Activated CD4-positive, alpha-beta T cell treated with anti-CD3 and anti-CD28 coated beads, Interleukin-2, amount 10 ng/mL, durations not matched to agents 7 days and 5 days (primary cell): ENCODE measurements around the gene ELF1. TPM values are rescaled to one million over a fixed set of nuclear protein-coding genes. Genes with fewer than 3 reads are reported as not detected.

Source experiments
- CTCF ChIA-PET: fragments of 350-600 bp; sonication (Branson Sonifier 250); formaldehyde crosslinking; loops from one replicate; lab custom pipeline; 2021; ENCODE audit warnings: antibody characterized with exemption; lab: Charles Lee
- POLR2A ChIA-PET: fragments of 350-600 bp; sonication (Branson Sonifier 250); formaldehyde crosslinking; loops from one replicate; lab custom pipeline; 2021; ENCODE audit warnings: antibody characterized with exemption; lab: Charles Lee
- DNase-seq: peaks from one replicate; pipeline ENCODE4 v3.0.0-alpha.2; 2020
- H3K27ac Mint-ChIP-seq: one replicate; pipeline ENCODE4 v1.8.0; 2021; ENCODE audit warnings: mild to moderate bottlenecking, moderate library complexity, mixed read lengths
- H3K27me3 Mint-ChIP-seq: one replicate; pipeline ENCODE4 v1.8.0; 2021; ENCODE audit warnings: mixed read lengths
- H3K36me3 Mint-ChIP-seq: one replicate; pipeline ENCODE4 v1.8.0; 2021; ENCODE audit warnings: low read depth, mixed read lengths
- H3K4me1 Mint-ChIP-seq: one replicate; pipeline ENCODE4 v1.8.0; 2021; ENCODE audit warnings: mixed read lengths
- H3K4me3 Mint-ChIP-seq: one replicate; pipeline ENCODE4 v1.8.0; 2021; ENCODE audit warnings: mild to moderate bottlenecking, moderate library complexity, mixed read lengths
- H3K9me3 Mint-ChIP-seq: one replicate; pipeline ENCODE4 v1.8.0; 2021; ENCODE audit warnings: mixed read lengths
- total RNA-seq, 2 experiments: library from RNA; stranded (reverse); gene quantifications; one replicate each; pipeline ENCODE4 v1.2.3, GENCODE V29; 2021

The ELF1 gene
- total RNA-seq, result 100 to 1,000 TPM; 125 to 149 TPM

DNA sequence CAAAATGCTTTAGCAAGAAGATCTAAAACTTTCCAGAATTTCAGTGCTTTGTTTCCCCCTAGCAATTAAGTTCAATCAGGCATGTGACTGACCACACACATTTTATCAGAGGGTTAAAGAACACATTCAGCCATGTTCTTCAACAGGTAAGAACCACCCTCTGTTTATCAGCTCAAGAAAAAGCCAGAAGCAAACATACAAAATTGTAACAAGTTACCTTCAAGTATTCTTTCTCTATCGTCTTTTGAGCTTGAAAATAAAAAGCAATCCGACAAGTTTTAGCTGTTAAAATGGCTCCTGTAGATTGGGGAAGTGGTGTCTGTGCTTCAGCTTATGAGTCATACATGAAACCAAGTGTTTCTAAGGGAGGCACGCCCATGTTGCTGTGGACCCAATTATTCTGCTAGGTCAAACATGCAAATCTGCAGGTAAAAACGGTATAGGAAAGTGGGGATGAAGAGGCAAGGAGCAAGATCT is at the start of gene ELF1:
Gene ELF1 (minus strand): TSS at position 306 of the 477 bp plus-strand sequence. CDS start 37,262 bp downstream, outside the sequence.
- POLR2A ChIA-PET, result interaction anchor here (0.6 to 2.4 kb wide), 4 partner anchors 14 to 356 kb away, joined by 3 to 10 read pairs (median 4); no protein-coding TSS in a partner anchor
- Mint-ChIP-seq H3K27ac (peak within 1 kb of the TSS; percentile 97), H3K27me3 (no peaks in the 10 kb centered on the region), H3K36me3 (peaks cover 23% of the 10 kb centered on the region), H3K4me3 (peak within 1 kb of the TSS; percentile 98), H3K4me1 (peaks cover 45% of the 10 kb centered on the region), H3K9me3 (no peaks in the 10 kb centered on the region)
- peak; percentile 80 for DNase-seq
- CTCF ChIA-PET, result interaction anchor here (0.7 to 2.0 kb wide), 9 partner anchors 10 to 98 kb away, joined by 3 to 9 read pairs (median 3); partner anchors contain the start of gene WBP4

DNA sequence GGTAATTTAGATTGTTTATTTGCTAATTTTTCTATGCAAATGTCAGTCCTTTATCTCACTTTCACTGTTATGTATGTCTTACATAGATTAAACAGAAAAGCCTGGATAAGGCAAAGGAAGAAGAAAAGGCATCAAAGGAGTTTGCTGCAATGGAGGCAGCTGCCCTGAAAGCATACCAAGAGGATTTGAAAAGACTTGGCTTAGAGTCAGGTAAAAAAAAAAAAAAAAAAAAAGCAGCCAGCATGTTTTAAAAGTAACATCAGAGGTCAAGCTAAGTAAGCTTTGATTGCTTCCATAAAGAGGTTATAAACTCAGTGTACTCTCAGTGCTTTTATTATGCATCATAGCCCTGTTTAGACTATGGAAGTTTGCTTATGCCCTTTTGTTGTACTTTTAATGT is 46.0 kb upstream of the ELF1 start:
- H3K27ac Mint-ChIP-seq, result no peak overlapping the region
- ChIA-PET CTCF (no interaction called here), POLR2A (no interaction called here)
- no peak for DNase-seq
- peaks cover 35% of the 10 kb centered on the region for H3K36me3 Mint-ChIP-seq
- peaks cover 29% of the 10 kb centered on the region for H3K4me1 Mint-ChIP-seq
- H3K4me3 Mint-ChIP-seq, result no peak overlapping the region
- no peaks in the 10 kb centered on the region for H3K9me3 Mint-ChIP-seq
- peaks cover 5% of the 10 kb centered on the region for H3K27me3 Mint-ChIP-seq

DNA sequence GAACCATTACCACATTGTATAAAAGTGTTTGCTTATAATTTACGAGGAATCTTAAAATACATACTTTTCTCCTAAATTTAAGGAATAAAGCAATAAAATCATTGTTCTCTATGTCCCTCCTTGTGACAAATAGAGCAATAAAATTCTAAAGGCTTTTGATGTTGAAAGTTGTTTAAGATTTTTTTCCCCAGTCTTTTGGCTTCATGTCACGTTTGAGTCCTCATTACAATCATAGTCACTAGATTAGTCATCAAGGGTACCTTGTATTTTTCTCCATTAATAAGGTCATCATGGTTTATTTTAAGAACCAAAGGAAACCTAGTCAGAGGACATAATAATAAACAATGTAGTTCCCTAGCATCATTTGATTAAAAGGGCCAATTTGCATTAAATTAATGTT is 45.4 kb upstream of the ELF1 start:
- CTCF ChIA-PET, result no interaction called here

DNA sequence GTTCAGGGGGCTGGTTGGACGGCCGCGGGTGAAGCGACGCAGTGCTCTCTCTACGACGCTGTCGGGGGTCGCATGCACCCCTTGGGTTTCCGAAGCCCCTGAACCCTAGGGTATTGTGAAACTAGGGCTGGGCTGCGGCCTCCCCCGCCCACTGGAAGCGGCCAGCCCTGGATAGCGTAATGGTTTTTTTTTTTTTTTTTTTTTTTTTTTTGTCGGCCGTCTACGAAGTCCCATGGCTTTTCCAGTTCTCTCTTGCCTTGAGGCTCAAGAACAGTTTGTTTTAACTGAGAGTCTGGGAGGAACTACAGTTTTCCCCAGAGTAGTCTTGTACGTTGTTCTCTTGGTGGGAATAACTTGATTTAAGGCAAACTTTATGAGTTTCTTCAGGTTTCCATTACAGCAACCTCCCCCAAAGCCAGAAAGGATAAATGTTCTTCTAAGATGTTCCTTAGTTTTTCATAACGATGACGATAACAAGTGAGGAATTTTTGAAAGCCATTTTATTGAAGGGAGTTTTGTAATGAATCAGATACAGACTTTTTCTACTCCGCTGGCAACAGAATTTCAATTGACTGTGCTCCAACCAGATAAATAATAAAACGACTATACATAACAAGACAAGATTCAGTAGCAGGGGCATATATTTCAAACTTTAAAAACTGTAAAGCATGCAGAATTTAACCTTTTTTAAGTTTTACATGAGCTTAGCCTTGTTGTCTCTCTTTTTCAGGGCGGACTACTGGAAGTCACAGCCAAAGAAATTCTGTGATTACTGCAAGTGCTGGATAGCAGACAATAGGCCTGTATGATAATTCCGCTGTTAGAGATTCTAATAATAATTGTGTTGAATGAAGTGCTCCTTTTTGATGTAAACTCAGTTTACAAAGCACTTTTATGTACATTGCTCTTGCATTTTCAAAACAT is 43.1 kb upstream of the ELF1 start:
- no peak for DNase-seq
- peak overlapping the region; percentile 93 for H3K4me3 Mint-ChIP-seq
- CTCF ChIA-PET, result no interaction called here
- peaks cover 53% of the 10 kb centered on the region for H3K4me1 Mint-ChIP-seq
- H3K9me3 Mint-ChIP-seq, result no peaks in the 10 kb centered on the region
- peaks cover 5% of the 10 kb centered on the region for H3K27me3 Mint-ChIP-seq
- POLR2A ChIA-PET, result no interaction called here
- peak overlapping the region; percentile 99 for H3K27ac Mint-ChIP-seq
- peaks cover 22% of the 10 kb centered on the region for H3K36me3 Mint-ChIP-seq

More for the DNA sequence above, 45.4 kb upstream of the ELF1 start:
- H3K27ac Mint-ChIP-seq, result no peak overlapping the region
- no peak overlapping the region for H3K4me3 Mint-ChIP-seq
- no peak for DNase-seq
- H3K36me3 Mint-ChIP-seq, result peaks cover 34% of the 10 kb centered on the region
- H3K27me3 Mint-ChIP-seq, result peaks cover 5% of the 10 kb centered on the region
- no peaks in the 10 kb centered on the region for H3K9me3 Mint-ChIP-seq
- POLR2A ChIA-PET, result no interaction called here
- peaks cover 33% of the 10 kb centered on the region for H3K4me1 Mint-ChIP-seq

DNA sequence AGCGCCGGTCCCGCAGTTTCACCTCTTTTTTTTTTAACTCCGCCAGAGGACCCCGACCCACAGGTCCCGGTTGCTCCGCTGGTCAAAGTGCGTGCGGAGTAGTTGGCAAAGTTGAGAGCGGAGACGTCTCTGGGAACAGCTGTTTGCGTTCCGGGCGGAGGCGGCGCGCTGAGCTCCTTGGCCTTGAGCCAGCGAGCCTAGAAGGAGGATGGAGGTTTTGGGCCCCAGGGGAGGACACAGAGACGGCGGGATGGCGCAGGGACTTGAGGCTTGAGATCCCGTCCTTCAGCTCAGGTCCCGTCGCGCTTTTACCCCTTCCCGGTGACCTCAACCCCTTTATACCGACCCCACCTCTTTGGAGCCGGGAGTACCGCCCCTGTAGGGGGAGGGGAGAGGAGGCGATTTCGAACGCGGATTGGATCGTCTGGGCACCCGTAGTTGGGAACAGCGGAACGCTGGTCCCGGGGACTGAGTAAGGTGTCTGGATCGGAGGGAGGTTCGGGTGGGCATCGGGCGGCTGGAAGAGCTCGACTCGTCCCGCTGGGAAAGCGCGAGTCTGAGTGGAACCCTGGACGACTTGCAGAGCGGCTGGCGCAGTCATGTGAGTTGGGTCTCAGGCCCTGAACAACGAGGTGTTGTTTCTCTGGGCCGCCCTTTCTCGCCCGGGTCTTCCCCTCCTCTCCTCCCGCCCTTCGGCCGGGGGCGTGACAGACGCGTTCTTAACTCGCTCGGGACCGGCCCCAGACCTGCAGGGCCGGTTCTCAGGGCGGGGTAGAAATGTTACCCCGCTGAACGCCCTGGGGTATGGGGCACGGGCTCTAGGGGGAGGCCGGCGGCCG is 42.2 kb upstream of the ELF1 start, which contains the start of gene WBP4:
Gene WBP4 (plus strand): TSS at position 435 of the 839 bp plus-strand sequence. CDS start 165 bp downstream, at position 600.
- no peaks in the 10 kb centered on the region for H3K9me3 Mint-ChIP-seq
- H3K4me3 Mint-ChIP-seq, result peak within 1 kb of the TSS; percentile 93
- peak within 1 kb of the TSS; percentile 99 for H3K27ac Mint-ChIP-seq
- POLR2A ChIA-PET, result interaction anchor here (0.6 to 0.9 kb wide), 3 partner anchors 21 to 398 kb away, joined by 3 to 12 read pairs (median 3); no protein-coding TSS in a partner anchor
- peaks cover 5% of the 10 kb centered on the region for H3K27me3 Mint-ChIP-seq
- H3K4me1 Mint-ChIP-seq, result peaks cover 60% of the 10 kb centered on the region
- H3K36me3 Mint-ChIP-seq, result peaks cover 19% of the 10 kb centered on the region
- CTCF ChIA-PET, result interaction anchor here (0.6 to 2.5 kb wide), 13 partner anchors 10 to 855 kb away, joined by 3 to 7 read pairs (median 4); partner anchors contain the start of gene ELF1
- DNase-seq, result peak; percentile 87

DNA sequence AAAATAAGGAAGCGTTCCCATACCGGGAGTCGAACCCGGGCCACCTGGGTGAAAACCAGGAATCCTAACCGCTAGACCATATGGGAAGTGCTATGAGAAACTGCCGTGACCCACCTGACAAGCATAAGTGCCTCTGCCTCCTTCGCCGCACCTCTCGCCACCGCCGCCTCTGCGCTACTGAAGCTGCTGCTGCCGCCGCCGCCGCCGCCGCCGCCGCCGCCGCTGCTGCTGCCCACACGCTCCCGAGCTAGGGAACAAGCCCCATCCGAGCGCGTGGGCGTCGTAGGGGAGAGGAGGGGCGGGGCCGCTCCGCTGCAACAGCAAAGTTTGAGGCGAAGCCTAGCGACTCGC is 41.6 kb upstream of the ELF1 start:
- ChIA-PET POLR2A (interaction anchor here (0.6 to 0.9 kb wide), 3 partner anchors 20 to 398 kb away, joined by 3 to 12 read pairs (median 3); no protein-coding TSS in a partner anchor), CTCF (interaction anchor here (0.6 to 2.5 kb wide), 13 partner anchors 9 to 854 kb away, joined by 3 to 7 read pairs (median 4); partner anchors contain the start of gene ELF1)
- H3K27ac Mint-ChIP-seq, result peak overlapping the region; percentile 99
- peak overlapping the region; percentile 93 for H3K4me3 Mint-ChIP-seq
- peaks cover 18% of the 10 kb centered on the region for H3K36me3 Mint-ChIP-seq
- H3K9me3 Mint-ChIP-seq, result no peaks in the 10 kb centered on the region
- peaks cover 65% of the 10 kb centered on the region for H3K4me1 Mint-ChIP-seq
- H3K27me3 Mint-ChIP-seq, result peaks cover 5% of the 10 kb centered on the region
- peak; percentile 78 for DNase-seq

DNA sequence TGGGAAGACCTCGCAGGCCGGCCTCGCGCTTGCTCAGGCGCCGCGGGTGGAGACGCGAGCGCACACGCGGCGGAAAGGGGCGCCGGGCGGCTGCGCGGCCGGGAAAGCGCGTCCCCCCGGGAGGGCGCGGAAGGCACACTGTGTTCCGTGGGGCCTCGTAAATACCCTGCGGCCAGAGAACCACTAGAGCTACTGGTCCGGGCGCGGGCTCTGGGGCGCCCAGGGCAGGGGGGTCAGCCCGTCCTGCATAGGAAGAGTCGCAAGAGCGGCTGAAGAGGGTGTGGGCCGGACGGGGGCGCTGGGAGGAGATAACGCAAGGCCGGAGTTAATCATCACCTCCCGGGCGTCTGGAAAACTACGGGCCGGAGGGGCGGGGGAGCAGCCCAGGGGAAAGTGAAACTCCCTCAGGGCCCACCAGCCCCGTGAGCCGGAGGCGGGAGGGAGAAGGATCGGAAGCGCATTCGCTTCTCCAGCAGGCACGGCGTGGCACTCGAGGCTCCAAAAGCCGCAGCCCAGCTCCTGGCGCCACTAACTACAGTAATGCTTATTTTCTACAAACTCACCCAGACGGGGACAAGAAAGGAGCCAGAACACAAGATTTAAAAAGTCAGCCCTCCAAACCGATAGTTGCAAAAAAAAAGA is 41.1 kb upstream of the ELF1 start:
- CTCF ChIA-PET, result interaction anchor here (0.7 to 2.5 kb wide), 10 partner anchors 8 to 854 kb away, joined by 3 to 7 read pairs (median 4); partner anchors contain the start of gene ELF1

DNA sequence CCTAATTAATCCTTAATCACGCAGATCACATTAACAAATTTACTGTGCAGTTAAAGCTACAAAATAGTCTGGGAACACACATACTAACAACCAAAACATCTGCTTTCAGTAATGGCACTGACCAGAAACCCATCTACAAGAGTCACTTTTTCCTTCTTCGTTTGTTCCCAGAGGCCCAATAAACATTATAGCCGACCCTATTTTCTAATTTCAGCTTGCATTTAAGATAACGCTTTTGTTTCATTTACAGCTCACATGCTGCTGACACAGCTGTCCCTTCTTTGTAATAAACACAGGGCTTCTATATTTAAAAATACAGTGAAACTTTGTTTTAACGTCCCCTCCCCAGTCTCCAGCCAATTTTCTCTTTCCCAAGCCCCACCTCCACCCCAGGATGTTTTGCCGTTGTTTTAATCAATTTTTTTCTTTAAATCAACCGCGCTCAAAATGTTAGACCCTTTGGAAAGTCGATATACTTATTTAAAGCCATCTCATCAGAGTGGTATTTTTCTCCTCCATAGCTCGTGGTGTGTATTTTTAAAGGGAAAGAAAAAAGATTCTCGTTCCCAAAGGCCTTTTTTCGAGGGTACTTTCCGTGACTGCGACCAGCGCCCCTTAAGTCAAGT is 40.5 kb upstream of the ELF1 start:
- peaks cover 73% of the 10 kb centered on the region for H3K4me1 Mint-ChIP-seq

More for the DNA sequence above, 41.1 kb upstream of the ELF1 start:
- H3K27me3 Mint-ChIP-seq, result peaks cover 5% of the 10 kb centered on the region
- H3K4me1 Mint-ChIP-seq, result peaks cover 67% of the 10 kb centered on the region
- DNase-seq, result peak; percentile 68
- POLR2A ChIA-PET, result interaction anchor here (0.6 to 0.8 kb wide), 2 partner anchors 20 to 53 kb away, joined by 3 to 12 read pairs; no protein-coding TSS in a partner anchor
- peak overlapping the region; percentile 93 for H3K4me3 Mint-ChIP-seq
- no peaks in the 10 kb centered on the region for H3K9me3 Mint-ChIP-seq
- peak overlapping the region; percentile 99 for H3K27ac Mint-ChIP-seq
- H3K36me3 Mint-ChIP-seq, result peaks cover 16% of the 10 kb centered on the region

DNA sequence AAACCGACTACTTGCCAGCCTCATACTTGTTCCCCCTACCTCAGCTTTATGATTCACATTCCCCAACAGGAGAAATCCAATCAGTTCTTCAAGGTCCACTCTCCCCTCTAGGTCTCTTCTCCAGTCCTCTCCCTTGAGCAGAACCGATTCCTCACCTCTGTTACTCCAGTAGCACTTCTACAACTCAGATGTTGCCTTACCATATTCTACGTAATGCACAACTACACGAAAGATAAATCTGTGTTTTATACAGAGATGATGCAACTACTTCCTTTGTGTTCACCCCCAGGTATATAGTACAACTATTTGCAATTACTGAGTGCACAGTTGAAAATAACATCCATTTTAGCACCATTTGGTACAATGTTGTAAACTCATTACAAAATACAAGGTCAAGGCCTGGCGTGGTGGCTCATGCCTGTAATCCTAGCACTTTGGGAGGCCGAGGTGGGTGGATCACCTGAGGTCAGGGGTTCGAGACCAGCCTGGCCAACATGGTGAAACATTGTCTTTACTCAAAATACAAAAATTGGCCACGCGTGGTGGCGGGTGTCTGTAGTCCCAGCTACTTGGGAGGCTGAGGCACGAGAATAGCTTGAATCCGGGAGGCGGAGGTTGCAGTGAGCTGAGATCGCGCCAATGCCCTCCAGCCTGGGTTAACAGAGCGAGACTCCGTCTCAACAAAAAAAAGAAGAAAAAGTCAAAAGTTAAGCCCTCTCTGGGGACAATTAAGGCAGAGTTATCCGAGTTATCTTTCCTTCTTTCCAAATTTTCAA is 39.4 kb upstream of the ELF1 start:
- Mint-ChIP-seq H3K9me3 (no peaks in the 10 kb centered on the region), H3K4me1 (peaks cover 75% of the 10 kb centered on the region), H3K36me3 (peaks cover 7% of the 10 kb centered on the region), H3K27ac (peak overlapping the region; percentile 99), H3K27me3 (peaks cover 5% of the 10 kb centered on the region), H3K4me3 (peak overlapping the region; percentile 93)
- DNase-seq, result no peak
- POLR2A ChIA-PET, result no interaction called here
- CTCF ChIA-PET, result interaction anchor here (1.4 to 1.6 kb wide), 2 partner anchors 39 to 79 kb away, joined by 3 read pairs; partner anchors contain the start of gene ELF1

More for the DNA sequence above, 40.5 kb upstream of the ELF1 start:
- Mint-ChIP-seq H3K4me3 (peak overlapping the region; percentile 93), H3K27me3 (peaks cover 5% of the 10 kb centered on the region), H3K36me3 (peaks cover 12% of the 10 kb centered on the region), H3K9me3 (no peaks in the 10 kb centered on the region), H3K27ac (peak overlapping the region; percentile 99)
- ChIA-PET CTCF (interaction anchor here (1.4 to 2.5 kb wide), 4 partner anchors 10 to 163 kb away, joined by 3 to 7 read pairs (median 5); partner anchors contain the start of gene ELF1), POLR2A (interaction anchor here (0.6 kb wide), 1 partner anchor 52 kb away, joined by 3 read pairs; no protein-coding TSS in a partner anchor)
- DNase-seq, result no peak

DNA sequence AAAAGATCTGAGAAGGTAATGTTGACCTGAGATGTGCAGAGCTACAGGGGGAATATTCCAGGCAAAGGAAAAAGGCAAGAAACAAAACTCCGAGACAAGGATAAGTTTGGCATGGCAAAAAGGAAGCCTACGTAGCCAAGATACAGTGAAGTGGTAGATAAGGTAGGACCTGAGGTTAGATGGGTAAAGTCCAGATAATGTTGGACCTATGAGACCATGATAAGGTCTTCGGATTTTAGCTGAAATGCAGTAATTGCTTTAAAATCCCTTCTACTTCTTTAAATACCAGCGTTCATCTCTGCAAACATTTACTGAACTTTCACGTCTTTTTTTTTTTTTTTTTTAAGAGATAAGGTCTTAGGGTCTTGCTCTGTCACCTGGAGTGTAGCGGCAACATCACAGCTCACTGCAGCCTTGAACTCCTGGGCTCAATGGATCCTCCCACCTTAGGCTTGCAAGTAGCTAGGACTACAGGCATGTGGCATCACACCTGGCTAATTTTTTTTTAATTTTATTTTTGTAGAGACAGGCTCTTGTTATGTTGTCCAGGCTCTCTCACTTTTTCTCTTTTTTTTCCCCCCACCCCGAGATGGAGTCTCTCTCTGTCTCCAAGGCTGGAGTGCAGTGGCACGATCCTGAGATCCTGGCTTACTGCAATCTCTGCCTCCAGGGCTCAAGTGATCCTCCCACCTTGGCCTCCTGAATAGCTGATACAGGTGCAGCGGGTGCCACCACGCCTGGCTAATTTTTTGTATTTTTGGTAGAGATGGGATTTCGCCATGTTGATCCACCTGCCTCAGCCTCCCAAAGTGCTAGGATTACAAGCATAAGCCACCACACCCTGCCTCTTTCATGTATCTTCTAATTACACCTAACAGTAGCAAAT is 38.0 kb upstream of the ELF1 start:
- peaks cover 5% of the 10 kb centered on the region for H3K27me3 Mint-ChIP-seq
- H3K27ac Mint-ChIP-seq, result no peak overlapping the region
- CTCF ChIA-PET, result interaction anchor here (0.5 to 0.8 kb wide), 4 partner anchors 31 to 387 kb away, joined by 3 to 7 read pairs (median 4); no protein-coding TSS in a partner anchor
- no peak overlapping the region for H3K4me3 Mint-ChIP-seq
- no peaks in the 10 kb centered on the region for H3K9me3 Mint-ChIP-seq
- peaks cover 64% of the 10 kb centered on the region for H3K4me1 Mint-ChIP-seq
- DNase-seq, result no peak
- POLR2A ChIA-PET, result no interaction called here
- H3K36me3 Mint-ChIP-seq, result peaks cover 4% of the 10 kb centered on the region
